A204.1 (cell line): Measurements from ENCODE around the gene UBA6.
"Not testable (repeated sequence)": the region's sequence is repeated elsewhere in the genome, so short reads cannot be mapped to it uniquely, and the experiment has no call there.

Source experiments
- FAIRE-seq: peaks from 2 replicates; lab custom pipeline; 2012; peaks lifted over from hg19 to GRCh38; lab: Jason Lieb, UNC

The UBA6 gene

DNA sequence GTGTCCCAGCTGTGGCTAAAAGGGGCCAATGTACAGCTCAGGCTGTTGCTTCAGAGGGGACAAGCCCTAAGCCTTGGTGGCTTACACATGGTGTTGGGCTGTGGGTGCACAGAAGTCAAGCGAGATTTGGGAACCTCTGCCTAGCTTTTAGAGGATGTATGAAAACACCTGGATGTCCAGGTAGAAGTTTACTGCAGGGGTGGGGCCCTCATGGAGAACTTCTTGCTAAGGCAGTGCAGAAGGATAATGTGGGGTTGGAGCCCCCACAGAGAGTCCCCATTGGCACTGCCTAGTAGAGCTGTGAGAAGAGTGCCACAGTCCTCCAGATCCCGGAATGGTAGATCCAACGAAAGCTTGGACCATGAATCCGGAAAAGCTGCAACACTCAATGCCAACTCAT is 40.5 kb downstream of the UBA6 start:
- FAIRE-seq: no peak

DNA sequence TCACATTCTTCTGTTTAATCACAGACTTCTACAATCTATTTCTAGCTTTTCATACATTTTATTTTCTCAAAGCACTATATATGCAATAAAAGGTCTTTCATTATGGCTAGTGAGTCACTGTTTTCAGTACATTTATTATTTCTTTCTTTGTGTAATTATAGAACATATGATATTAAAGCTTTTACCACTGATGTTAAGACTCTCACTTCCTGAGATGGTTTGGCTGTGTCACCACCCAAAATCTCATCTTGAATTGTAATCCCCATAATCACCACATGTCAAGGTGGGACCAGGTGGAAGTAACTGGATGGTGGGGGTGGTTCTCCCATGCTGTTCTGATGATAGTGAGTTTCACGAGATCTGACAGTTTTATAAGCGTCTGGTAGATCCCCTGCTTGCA is 41.9 kb downstream of the UBA6 start:
- no peak for FAIRE-seq

DNA sequence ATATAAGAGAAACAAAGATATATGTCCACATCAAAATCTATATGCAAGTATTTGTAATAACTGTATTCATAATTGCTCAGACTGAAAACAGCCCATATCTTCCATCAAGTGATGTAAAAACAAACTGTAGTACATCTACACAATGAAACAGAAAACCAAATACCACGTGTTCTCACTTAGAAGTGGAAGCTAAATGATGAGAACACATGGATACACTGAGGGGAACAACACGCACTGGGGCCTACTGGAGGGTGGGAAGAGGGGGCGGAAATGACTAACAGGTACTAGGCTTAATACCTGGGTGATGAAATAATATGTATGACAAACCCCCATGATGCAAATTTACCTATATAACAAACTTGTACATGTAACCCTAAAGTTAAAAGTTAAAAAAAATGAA is 42.7 kb downstream of the UBA6 start:
- no peak for FAIRE-seq

DNA sequence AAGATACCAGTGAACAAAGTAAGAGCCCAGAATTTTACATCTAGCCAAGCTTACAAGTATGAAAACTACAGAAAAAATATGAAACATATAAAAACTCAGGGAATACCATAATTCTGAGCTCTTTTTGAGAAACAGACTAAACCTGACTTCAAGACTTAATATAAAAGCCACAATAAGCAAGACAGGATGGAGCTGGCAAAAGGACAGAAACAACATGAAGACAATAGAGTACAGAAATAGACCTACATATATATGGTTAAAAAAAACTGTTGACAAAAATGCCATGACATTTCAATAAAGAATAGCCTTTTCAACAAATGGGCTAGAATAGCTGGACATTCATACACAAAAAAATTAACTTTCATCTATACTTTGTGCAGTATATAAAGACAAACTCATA is 49.4 kb downstream of the UBA6 start:
- FAIRE-seq: no peak

DNA sequence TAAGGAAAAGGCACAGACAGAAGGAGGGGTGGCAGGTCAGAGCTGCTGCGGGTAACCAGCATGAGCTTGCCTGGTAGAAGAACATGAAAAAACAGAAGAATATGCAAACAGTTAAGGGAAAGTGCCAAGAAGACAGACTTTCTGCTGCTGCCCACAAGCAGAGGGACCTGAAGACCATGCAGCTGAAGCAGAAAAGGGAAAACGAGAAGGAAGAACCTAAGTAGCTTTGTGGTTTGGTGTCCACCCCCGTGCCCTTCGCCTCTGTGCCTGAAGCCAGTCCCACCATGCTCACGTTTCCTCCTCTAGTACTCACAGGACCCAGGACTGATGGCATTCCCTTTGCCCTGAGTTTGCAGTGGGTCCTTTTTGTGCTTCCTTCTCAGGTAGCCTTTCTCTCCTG is 62.8 kb downstream of the UBA6 start:
- no peak for FAIRE-seq

DNA sequence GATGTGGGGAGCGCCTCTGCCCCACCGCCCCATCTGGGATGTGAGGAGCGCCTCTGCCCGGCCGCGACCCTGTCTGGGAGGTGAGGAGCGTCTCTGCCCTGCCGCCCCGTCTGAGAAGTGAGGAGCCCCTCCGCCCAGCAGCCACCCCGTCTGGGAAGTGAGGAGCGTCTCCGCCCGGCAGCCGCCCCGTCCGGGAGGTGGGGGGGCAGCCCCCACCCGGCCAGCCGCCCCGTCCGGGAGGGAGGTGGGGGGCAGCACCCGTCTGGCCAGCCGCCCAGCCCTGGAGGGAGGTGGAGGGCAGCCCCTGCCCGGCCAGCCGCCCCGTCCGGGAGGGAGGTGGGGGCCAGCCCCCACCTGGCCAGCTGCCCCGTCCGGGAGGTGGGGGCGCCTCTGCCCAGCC is 64.0 kb downstream of the UBA6 start:
- FAIRE-seq: not testable (repeated sequence)

DNA sequence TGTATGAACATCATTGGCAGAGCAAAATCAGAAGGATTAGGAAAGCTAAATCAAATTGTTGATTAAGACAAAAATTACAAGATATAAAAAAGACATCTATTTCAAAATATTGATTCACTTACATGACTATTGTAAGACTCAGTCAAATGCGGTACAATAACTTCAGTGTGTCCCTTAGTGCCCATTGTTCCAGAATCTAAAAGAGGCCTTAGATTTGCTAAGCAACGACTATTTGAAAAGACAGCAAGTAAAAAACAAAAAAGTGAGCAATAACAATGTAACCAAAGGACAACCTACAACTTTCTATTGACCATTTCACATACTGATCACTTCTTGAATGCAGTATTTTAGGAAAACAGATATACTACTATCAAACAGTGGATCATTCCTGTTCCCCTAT is 65.6 kb downstream of the UBA6 start:
- FAIRE-seq: no peak

DNA sequence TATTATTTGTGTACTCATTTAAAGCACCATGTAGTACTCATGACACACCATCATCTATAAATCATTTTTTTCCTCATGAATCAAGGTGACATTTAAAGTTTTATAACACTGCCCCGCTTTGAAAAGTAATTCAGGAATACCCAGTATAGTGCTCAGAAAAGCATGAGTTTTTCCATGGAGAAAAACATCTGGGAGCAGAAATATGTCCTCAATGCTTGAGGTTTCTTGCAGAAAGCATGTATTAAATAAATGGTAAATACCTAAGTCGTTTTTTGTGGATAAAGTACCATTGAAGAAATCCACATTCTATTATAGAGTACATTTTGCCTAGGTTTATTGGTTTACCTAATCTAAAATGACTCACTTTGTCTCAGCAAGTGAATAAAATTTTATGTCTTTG is 66.2 kb downstream of the UBA6 start:
- no peak for FAIRE-seq

DNA sequence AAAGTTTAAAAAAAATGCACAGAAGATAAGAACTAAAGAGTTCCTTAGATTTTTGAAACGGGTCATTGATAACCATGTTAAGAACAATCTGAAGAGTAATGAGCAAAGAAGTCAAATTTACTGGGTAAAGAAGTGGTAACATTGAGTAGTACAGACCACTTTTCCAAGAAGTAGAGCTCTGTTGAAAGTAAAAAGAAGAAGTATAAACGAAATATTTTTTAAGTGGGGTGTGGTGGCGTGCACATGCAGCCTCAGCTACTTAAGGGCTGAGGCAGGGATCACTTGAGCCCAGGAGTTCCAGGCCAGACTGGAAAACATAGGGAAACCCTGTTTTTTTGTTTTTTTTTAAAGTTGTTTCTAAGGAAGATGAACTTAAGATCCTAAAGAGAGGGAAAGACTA is 68.5 kb downstream of the UBA6 start:
- FAIRE-seq: no peak

DNA sequence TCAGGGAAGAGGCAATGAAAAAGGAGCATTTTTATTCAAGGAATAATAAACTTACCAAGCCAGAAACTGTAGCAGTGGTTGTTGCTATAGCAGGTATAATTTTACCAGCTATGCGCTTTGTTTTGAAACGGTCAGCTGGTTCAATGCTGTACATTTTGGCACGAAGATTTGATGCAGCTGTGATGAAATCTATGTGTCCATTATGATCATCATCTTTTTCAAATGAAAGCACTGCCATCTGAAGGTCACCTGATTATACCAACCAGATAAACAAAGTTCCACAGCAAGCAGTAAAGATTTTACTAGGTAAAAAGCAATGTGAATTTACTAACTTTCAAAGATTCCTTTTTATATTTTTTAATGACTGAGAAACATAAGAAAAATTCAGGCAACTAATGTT is 76.0 kb downstream of the UBA6 start:
- FAIRE-seq: no peak

DNA sequence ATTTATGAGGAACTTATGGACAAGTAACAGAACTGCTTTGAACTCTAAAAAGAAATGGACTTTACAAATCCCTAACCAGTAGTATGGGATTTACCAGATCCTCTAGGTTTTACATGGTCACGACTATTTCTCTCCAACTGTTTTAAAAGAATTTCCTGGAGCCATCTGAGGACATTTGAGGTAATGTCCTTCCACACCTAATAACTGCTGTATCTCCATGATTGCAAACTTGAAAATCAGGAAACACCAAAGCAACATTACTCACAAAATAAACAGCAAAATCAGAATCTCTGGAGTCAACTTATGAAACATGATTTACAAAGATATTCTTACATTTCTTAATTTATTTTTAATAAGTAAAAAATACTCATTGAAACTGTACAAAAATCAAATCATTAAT is 84.5 kb downstream of the UBA6 start:
- no peak for FAIRE-seq

DNA sequence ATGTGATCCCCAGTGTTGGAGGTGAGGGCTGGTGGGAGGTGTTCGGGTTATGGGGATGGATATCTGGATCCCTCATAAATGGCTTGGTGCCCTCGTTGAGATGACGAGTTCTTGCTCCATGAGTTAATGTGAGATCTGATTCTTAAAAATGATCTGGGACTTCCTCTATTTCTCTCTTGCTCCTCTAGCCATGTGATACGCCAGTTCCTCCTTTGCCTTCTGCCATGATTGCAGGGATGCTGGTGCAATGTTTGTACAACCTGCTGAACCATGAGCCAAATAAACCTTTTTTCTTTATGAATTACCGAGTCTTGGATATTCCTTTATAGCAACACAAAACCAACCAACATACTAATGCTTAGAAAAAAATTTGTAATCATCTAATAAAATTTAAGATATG is 85.8 kb downstream of the UBA6 start:
- no peak for FAIRE-seq

DNA sequence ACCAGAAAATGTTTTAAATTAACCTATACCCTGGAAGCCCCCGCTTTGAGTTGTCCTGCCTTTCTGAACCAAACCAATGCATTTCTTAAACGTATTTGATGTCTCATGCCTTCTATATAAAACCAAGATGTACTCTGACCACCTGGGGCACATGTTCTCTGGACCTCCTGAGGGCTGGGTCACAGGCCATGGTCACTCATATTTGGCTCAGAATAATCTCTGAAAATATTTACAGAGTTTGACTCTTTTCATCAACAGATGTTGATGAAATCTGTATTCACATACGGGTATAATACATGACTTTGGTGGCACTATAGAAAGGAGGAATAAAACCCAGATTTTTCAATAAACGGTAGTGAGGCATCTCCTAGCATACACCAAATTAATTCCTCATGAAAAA is 86.8 kb downstream of the UBA6 start:
- no peak for FAIRE-seq

DNA sequence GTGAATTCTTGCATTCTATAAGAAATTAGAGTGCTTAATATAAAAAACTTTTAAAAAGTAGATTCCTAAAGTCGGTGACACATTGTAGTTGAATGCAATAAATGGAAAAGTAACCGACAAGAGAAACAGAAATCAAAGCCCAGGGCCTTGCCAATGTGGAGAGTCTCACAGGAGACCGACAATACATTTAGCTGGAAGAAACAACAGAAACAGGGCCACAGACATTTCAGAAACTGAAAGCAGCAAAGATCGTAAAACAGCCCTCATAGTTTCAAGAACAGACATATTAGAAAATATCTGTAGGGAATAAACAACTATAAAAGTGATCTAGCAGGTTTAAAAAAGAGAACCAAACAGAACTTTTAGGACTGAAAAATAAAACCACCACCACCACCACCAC is 92.9 kb downstream of the UBA6 start:
- no peak for FAIRE-seq

DNA sequence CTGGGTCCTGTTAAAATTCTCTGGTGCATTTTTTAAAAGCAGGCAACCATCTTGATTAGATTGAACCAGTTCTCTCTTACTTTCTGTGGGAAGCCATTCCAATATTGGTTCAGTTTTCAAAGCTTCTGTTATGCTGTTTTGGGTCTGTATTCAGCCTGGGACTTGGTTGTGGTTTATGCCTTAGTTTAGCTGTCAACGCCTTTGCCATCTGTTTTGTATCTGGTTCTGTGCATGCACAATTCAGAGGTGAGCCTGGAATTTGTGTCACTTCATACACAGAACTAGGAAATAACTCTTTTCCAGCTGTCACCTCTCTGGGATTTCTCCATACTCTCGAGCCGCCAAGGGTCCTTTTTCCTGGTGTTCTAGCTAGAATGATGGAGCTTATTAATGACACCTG is 96.2 kb downstream of the UBA6 start:
- FAIRE-seq: no peak

DNA sequence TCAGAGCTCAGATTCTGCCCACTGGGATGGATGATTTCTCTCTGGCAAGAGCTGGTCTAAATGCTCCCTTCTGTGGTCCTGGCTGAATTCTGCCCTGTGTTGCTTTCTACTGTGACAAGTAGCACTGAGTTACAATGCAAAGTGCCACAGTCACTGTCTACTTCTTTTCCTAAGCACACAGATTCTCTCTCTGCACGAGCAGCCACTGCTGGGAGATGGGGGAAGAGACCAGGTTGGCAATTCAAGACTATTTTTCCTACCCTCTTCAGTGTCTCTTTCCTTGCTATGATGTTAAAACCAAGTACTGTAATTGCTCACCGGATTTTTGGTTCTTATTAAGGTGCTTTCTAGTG is 97.0 kb downstream of the UBA6 start:
- no peak for FAIRE-seq

DNA sequence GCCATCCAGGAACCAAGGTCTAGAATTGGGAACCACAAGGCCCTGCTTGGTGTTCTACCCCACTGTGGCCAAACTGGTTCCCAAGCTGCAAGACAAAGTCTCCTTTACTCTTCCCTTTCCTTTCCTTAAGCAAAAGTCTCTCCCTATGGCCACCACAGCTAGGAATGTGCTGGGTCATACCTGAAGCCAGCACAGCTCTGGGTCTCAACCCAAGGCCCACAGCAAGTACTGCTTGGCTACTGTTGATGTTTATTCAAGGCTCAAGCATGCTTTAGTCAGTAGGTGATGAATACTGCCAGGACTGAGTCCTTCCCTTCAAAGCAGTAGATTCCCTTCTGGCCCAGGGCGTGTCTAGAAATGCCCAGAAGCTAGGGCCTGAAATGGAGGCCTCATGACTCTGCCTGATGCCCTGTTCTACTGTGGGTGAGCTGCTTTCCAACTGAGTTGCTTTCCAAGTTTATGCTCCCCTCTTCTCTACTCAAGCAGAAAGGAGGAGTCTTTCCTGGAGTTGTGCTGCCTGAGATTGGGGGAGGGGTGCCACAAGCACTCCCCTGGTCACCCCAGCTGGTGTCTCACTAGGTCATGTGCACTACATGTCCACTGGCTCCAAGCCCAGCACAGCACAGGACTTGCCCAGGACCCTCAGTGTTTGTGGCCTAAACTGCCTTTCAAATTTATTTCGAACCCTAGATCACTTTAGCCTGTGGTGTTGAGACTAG is 97.5 kb downstream of the UBA6 start:
- no peak for FAIRE-seq

DNA sequence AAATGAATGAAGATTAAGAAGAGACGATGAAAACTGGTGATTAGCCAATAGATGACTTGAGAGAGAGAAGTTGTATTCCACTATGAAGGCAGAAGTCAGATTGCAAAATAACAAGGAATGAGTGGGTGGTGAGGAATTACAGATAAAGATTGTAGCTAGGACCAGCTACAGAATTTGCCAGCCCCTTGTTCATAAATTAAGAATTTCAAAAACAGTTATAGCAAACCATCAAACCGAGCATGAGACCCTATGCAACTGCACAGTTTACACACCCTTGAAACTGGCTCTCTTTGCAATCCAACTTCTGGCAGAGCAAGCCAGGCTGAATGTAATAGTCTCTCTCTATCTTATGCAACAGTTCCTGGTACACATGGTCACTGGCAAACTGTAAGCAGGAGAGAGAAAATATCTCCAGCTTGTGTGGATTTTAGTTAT is 107.2 kb downstream of the UBA6 start:
- no peak for FAIRE-seq

DNA sequence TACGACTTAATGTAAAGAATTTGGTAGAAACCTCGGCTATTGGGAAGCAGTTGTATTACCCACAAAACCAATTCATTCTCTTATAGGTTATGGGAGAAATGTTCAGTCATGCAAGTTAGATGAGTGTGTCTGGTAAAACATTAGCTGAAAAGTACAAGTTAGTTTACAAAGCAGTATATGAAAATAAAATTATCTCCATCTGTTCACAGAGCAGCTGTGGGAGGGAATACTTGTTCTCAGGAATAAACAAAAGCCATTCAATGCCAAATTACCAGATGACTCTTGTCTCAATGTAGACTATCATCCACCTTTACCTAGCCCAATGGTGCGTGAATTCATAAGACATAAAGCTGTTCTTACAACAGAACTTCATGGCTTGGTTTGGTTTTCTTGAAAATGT is 113.8 kb downstream of the UBA6 start:
- no peak for FAIRE-seq

DNA sequence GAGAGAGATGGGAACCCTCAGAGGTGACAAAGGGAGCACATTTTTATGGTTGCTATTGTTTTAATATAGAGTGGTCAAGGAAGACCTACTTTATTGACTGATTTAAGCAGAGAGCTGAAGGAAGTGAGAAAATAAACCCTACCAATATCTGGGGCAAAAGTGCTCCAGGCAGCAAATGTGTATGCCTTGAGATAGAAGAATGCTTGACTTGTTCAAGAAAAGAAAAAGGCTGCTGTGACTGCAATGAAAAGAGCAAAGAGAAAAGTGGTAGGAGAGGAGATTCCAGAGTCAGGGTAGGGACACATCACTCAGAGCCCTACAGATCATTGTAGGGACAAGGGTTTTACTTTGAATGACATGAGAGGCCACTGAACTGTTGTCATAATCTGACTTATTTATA is 116.5 kb downstream of the UBA6 start:
- no peak for FAIRE-seq

DNA sequence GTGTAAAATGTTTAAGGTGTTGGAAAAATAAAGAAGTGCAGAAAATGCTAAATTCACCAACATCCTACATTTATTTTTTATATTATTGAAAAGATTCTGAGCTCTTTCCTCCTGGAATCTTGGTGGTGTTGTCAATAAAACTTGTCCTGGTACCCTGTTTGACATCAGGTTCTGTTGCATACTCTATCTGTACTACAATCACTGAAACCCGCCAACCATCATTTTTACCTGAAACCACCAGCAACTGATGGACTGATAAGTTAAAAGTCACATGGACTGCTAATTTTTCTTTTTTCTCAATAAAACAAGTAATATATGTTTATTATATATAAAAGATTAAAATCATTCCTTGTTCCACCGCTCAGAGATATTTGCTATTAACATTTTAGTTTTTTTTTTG is 119.0 kb downstream of the UBA6 start:
- FAIRE-seq: no peak

DNA sequence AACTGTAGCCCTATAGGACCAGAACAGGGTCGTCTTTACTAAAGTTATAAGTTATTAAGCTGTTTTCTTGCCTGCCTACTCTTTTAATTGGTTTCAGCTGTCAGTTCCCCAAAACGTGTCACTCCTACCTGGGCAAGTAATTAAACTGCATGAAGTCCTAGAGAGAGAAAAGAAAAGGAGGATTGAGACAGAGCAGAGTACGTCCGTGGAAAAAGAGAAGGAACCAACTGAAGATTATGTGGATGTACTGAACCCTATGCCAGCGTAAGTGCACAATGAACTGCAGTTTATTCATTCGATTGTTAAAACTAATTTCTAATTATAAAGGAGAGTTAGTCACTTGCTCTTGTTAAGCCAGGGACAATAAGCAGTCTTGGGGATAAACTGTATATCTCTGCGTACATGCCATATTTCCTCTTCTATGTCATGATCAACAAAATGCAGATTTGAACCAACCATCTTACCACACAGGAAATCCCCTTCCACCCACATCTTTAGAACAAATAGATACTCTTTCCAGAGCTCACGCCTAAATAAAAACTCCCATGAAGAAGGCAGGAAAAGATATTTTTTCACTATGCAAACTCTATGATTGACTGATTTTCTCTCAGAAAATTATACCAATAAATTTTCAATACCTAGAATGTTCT is 119.6 kb downstream of the UBA6 start:
- FAIRE-seq: no peak

DNA sequence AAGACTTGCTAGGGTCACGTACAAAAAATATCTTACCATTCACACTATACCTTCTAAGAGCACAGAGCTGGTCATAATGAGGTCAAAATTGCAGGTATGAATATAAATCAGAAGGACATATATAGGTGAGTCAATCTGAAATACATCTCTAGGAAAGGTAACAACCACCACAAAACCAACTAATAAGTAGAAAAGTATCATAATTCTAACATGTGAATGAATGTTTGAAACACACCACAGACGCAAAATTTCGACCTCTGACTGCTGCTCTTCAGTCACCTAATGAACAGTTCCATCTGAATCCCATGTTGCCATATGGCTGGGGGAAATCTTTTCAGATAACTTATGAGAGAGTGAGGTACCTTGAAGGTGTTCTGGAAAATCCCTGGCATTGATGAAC is 120.4 kb downstream of the UBA6 start:
- no peak for FAIRE-seq

DNA sequence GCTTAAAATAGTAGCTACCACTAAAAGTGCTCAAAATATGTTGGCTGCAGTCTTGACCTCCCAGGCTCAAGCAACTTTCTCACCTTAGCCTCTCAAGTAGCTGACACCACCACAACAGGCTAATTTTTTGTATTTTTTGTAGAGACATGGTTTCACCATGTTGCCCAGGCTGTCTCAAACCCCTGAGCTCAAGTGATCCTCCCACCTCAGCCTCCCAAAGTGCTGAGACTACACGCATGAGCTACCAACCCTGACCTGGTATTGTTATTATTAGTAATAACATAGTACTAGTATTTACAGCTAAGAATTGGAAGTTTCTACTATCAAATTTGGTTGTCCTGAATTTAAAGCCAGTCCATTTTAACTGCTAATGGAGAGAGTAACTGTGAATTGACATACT is 124.4 kb downstream of the UBA6 start:
- no peak for FAIRE-seq

DNA sequence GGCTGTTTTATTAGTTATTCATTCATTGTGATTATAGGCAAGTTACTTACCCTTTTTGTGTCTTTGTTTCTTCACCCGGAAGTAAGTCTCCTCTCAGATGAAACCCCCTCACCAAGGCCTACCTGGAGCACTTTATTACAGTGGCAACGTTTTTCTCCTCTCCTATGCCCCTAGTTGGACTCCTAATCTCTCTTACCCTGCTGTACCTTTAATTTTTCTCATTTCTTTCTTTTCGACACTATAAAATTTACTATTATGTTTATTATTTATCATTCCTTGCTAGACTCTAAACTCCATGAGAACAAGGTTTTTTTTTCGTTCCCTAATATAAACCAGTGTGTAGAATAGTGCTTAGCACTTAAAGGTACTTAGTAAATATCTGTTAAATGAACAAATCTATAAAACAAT is 124.9 kb downstream of the UBA6 start:
- no peak for FAIRE-seq
